BE2C (cell line): ENCODE measurements around the gene SQSTM1.
A peak's percentile ranks its signal among the peaks of the same experiment; 100 is the strongest.
"Not testable (repeated sequence)": the region's sequence is repeated elsewhere in the genome, so short reads cannot be mapped to it uniquely, and the experiment has no call there.

Experiments used
- DNase-seq: peaks from one replicate; pipeline ENCODE4 v3.0.0-alpha.2; 2020
- H3K27me3 ChIP-seq: fragments of 250-450 bp; sonication (Bioruptor Pico); 2 replicates; pipeline ENCODE4 v1.5.1; 2020; ENCODE audit warnings: mild to moderate bottlenecking
- H3K36me3 ChIP-seq: fragments of 250-450 bp; sonication (Bioruptor Pico); 2 replicates; pipeline ENCODE4 v1.5.1; 2020; ENCODE audit warnings: mild to moderate bottlenecking
- H3K4me1 ChIP-seq: fragments of 250-450 bp; sonication (Bioruptor Pico); 2 replicates; pipeline ENCODE4 v1.5.1; 2020
- H3K4me3 ChIP-seq: 2 replicates; pipeline ENCODE4 v1.5.1; 2011; ENCODE audit warnings: low read depth, low read length
- H3K9me3 ChIP-seq: fragments of 250-450 bp; sonication (Bioruptor Pico); 2 replicates; pipeline ENCODE4 v1.5.1; 2020
- CTCF ChIP-seq: IDR thresholded peaks from 2 replicates; pipeline ENCODE4 v1.5.1; 2012; ENCODE audit warnings: mild to moderate bottlenecking, low read depth, low read length

SQSTM1 gene

DNA sequence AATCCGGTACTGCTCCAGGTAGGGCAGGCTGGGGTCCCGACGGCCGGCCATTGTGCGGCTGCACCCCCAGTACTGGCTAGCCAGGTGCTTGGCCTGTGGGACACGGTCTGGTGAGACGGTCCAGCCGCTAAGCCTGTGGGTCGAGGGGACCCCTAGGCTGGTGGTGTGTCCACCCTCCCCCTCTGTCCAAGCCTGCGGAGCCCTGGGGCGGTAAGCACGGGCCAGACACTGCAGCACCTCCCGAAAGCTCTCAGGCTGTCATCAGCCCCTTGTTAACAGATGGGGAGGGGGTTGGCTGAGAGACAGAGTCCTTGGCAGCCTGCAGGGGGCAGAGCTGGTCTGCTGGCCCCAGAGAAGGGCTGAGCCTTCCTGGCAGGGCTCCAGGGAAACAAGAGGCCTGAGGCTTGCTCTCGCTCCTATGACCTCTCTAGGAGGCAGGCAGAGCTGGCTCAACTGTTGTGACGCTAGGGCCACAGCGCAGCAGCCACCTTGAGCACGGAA lies 49.7 kb downstream of the SQSTM1 start:
- Histone ChIP-seq H3K27me3 (no peaks in the 10 kb centered on the region), H3K36me3 (peaks cover 27% of the 10 kb centered on the region), H3K4me3 (no peak overlapping the region), H3K9me3 (no peaks in the 10 kb centered on the region), H3K4me1 (no peaks in the 10 kb centered on the region)
- peak; percentile 60 for DNase-seq
- TF ChIP-seq CTCF = peak; percentile 34

GRCh38 chr5:179870952-179871351 lies 50.2 kb downstream of the SQSTM1 start:
- DNase-seq = no peak
- no peaks in the 10 kb centered on the region for H3K9me3 ChIP-seq
- H3K36me3 ChIP-seq = peaks cover 27% of the 10 kb centered on the region
- no peaks in the 10 kb centered on the region for H3K27me3 ChIP-seq
- H3K4me3 ChIP-seq = no peak overlapping the region
- no peaks in the 10 kb centered on the region for H3K4me1 ChIP-seq
- TF ChIP-seq CTCF = no peak

DNA sequence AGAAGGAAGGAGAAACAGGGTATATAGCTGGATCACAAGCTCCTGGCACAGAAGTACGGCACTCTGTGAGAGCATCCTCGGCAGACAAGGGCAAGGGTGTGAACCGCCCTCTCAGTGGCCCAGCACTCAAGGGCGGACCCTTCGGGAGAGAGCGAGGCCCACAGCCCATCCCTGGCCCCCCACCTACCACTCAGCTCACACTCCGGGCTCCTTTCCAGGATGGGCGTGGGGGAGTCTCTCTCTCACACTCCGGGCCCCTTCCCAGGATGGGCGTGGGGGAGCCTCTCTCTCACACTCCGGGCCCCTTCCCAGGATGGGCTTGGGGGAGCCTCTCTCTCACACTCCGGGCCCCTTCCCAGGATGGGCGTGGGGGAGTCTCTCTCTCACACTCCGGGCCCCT lies 50.8 kb downstream of the SQSTM1 start:
- not testable (repeated sequence) for H3K9me3 ChIP-seq, DNase-seq, H3K27me3 ChIP-seq, H3K4me1 ChIP-seq, H3K4me3 ChIP-seq
- peaks cover 29% of the 10 kb centered on the region for H3K36me3 ChIP-seq

DNA sequence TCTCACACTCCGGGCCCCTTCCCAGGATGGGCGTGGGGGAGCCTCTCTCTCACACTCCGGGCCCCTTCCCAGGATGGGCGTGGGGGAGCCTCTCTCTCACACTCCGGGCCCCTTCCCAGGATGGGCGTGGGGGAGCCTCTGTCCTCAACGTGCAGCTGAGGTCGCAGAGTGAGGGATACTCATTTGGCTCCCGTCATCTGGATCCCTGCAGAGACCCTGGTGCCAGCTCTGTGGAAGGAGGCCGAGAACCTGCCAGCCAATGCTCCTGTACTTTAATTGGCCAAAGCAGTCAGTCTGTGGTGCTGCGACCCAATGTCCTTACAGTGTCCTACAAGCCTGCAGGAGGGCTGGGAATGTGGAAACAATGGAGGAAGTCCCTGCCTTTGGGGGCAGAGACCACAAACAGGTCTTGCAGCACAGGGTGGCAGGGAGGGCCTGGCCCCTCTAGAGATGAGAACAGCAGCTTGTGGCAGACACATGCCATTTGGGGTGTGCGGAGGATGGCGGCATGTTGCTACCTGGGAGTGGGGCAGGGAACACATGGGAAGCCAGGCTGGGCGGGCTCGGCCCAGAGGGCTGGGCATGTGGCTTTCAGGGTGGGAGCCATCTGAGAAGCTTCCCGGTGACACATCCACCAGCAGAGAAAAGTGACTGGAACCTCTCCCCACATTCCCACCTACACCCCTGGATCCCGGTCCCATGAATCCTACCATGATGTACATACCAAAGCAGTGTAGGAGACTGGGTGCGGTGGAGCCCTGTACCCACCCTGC lies 51.5 kb downstream of the SQSTM1 start:
- TF ChIP-seq CTCF = no peak
- DNase-seq = no peak
- H3K27me3 ChIP-seq = no peaks in the 10 kb centered on the region
- H3K36me3 ChIP-seq = peaks cover 28% of the 10 kb centered on the region
- H3K9me3 ChIP-seq = no peaks in the 10 kb centered on the region
- H3K4me3 ChIP-seq = no peak overlapping the region
- H3K4me1 ChIP-seq = no peaks in the 10 kb centered on the region

DNA sequence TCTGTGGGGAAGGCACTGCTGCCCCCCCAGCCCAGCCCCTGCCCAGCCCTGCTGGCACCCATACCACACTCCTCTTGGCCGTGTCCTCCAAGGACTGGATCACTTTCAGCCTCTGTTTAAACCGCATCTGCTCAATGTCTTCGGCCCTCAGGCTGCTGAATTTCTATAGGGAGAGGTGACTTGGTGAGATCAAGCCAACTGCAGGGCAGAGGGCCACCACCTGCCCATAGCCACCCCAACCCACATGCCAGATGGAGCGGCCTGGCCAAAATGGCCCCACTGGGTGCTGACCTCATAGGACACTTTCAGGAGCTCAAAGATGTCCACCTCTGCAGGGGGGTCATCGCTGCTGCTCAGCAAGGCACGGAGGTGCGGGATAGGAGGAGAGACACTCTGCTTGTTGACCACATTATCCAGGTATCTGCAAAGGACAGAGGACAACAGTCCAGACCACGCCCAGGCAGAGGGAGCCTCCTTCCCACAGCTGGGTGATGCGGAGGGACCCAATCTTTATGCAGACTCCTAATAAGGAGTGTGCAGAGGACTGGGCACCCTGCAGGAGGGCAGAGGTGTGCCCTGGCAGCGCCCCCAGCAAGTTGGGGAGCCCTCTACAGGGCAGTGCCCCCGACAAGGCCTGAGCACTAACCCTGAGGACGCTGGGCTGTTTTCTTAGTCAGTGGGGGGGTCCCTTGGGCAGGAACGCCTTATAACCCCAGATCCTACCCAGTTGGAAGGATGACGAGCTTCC lies 52.3 kb downstream of the SQSTM1 start:
- DNase-seq = no peak
- H3K9me3 ChIP-seq = no peaks in the 10 kb centered on the region
- H3K4me3 ChIP-seq = no peak overlapping the region
- no peak for TF ChIP-seq CTCF
- no peaks in the 10 kb centered on the region for H3K27me3 ChIP-seq
- peaks cover 31% of the 10 kb centered on the region for H3K36me3 ChIP-seq
- no peaks in the 10 kb centered on the region for H3K4me1 ChIP-seq

- no peak for TF ChIP-seq CTCF
- H3K36me3 ChIP-seq = peaks cover 33% of the 10 kb centered on the region
- H3K4me1 ChIP-seq = no peaks in the 10 kb centered on the region
- no peaks in the 10 kb centered on the region for H3K9me3 ChIP-seq
- no peak for DNase-seq
- no peak overlapping the region for H3K4me3 ChIP-seq
- H3K27me3 ChIP-seq = no peaks in the 10 kb centered on the region
Observed at GRCh38 chr5:179873588-179874110, 52.9 kb downstream of the SQSTM1 start.
